Thoracic aorta (tissue), 2 donors: ENCODE measurements around the gene MSRB3. TPM values are rescaled to one million over a fixed set of nuclear protein-coding genes. Genes with fewer than 3 reads are reported as not detected.

Experiments
- ATAC-seq: fragments of 150-250 bp; one replicate; pipeline ENCODE4 v1.8.0; 2017; ENCODE audit warnings: low read depth; ENCODE audit not compliant: insufficient number of reproducible peaks, low FRiP score
- DNase-seq: peaks from one replicate; pipeline ENCODE4 v3.0.0-alpha.2; 2020; ENCODE audit warnings: low spot score
- H3K27ac ChIP-seq, 2 donors: fragments of 200-600 bp; sonication (generic); 1 replicate in 1 of 2; 2 replicates in 1 of 2; pipeline ENCODE4 v1.5.1; 2016; ENCODE audit warnings: mild to moderate bottlenecking in 2 of 2, moderate library complexity in 2 of 2
- H3K27me3 ChIP-seq: fragments of 200-600 bp; sonication (generic); replicated peaks from 2 replicates; pipeline ENCODE4 v1.6.0; 2016; ENCODE audit warnings: mild to moderate bottlenecking; ENCODE audit not compliant: insufficient read depth
- H3K36me3 ChIP-seq: fragments of 200-600 bp; sonication (generic); one replicate; pipeline ENCODE4 v1.5.1; 2016
- H3K4me1 ChIP-seq, 2 donors: fragments of 200-600 bp; sonication (generic); 1 replicate in 1 of 2; 2 replicates in 1 of 2; pipeline versions ENCODE4 v1.5.1 to v1.6.0; 2016; ENCODE audit warnings: low read depth in 2 of 2, mild to moderate bottlenecking in 1 of 2; ENCODE audit not compliant: control insufficient read depth in 1 of 2
- H3K4me3 ChIP-seq: fragments of 200-600 bp; sonication (generic); 2 replicates; pipeline ENCODE4 v1.5.1; 2016; ENCODE audit warnings: mild to moderate bottlenecking
- H3K9me3 ChIP-seq: fragments of 200-600 bp; sonication (generic); 2 replicates; pipeline ENCODE4 v1.5.1; 2016
- CTCF ChIP-seq: fragments of 200-600 bp; sonication (generic); IDR thresholded peaks from one replicate; pipeline ENCODE4 v1.5.1; 2019; ENCODE audit warnings: antibody characterized with exemption
- total RNA-seq, 2 donors: library from RNA; depleted of rRNA; stranded (reverse); fragments of >200 nt; gene quantifications; one replicate each; pipeline versions ENCODE4 v1.1.0 to v1.2.3, GENCODE V29; 2016

The MSRB3 gene
- total RNA-seq, 2 donors from 2014 or later, result 221 to 232 TPM

- Histone ChIP-seq H3K27me3 (no peaks in the 10 kb centered on the region), H3K4me1 (peaks cover 5 to 49% of the 10 kb centered on the region in 2 donors), H3K27ac (no peak overlapping the region), H3K9me3 (no peaks in the 10 kb centered on the region), H3K4me3 (no peak overlapping the region), H3K36me3 (peaks cover 5% of the 10 kb centered on the region)
- ATAC-seq (no peak), DNase-seq (no peak)
- no peak for TF ChIP-seq CTCF
These were observed 85.6 kb downstream of the MSRB3 start for GRCh38 chr12:65364046-65364445.

- ATAC-seq, result no peak
- Histone ChIP-seq H3K27me3 (no peaks in the 10 kb centered on the region), H3K27ac (no peak overlapping the region), H3K36me3 (peaks cover 5% of the 10 kb centered on the region), H3K4me3 (no peak overlapping the region), H3K9me3 (no peaks in the 10 kb centered on the region), H3K4me1 (peaks cover 5 to 20% of the 10 kb centered on the region in 2 donors)
- no peak for DNase-seq
- no peak for TF ChIP-seq CTCF
These were observed 88.9 kb downstream of the MSRB3 start for GRCh38 chr12:65367396-65367795.

GRCh38 chr12:65368055-65368454, 89.6 kb downstream of the MSRB3 start:
- Histone ChIP-seq H3K4me1 (peaks cover 5 to 13% of the 10 kb centered on the region in 2 donors), H3K27me3 (no peaks in the 10 kb centered on the region), H3K27ac (no peak overlapping the region), H3K36me3 (peaks cover 5% of the 10 kb centered on the region), H3K9me3 (no peaks in the 10 kb centered on the region), H3K4me3 (no peak overlapping the region)
- ATAC-seq, result no peak
- no peak for DNase-seq
- no peak for TF ChIP-seq CTCF

- Histone ChIP-seq H3K36me3 (no peaks in the 10 kb centered on the region), H3K4me3 (no peak overlapping the region), H3K27ac (no peak overlapping the region), H3K9me3 (no peaks in the 10 kb centered on the region), H3K4me1 (no peaks in the 10 kb centered on the region), H3K27me3 (no peaks in the 10 kb centered on the region)
- TF ChIP-seq CTCF, result no peak
- ATAC-seq (no peak), DNase-seq (no peak)
These were observed 94.1 kb downstream of the MSRB3 start for GRCh38 chr12:65372574-65372973.

GRCh38 chr12:65384240-65384639, 105.8 kb downstream of the MSRB3 start:
- Histone ChIP-seq H3K27ac (no peak overlapping the region), H3K27me3 (no peaks in the 10 kb centered on the region), H3K4me3 (no peak overlapping the region), H3K4me1 (peaks cover 0 to 7% of the 10 kb centered on the region in 2 donors), H3K36me3 (no peaks in the 10 kb centered on the region), H3K9me3 (no peaks in the 10 kb centered on the region)
- ATAC-seq (no peak), DNase-seq (no peak)
- TF ChIP-seq CTCF, result no peak
